ENCODE results near the gene UBR1. TPM values are rescaled to one million over a fixed set of nuclear protein-coding genes. Genes with fewer than 3 reads are reported as not detected.

The UBR1 gene
- 15.8 and 18.6 TPM in 2 replicates for total RNA-seq (2022)
- percentile 69 among the genes with signal in this experiment for Bru-seq, nascent RNA
- percentile 66 among the genes with signal in this experiment for BruChase-seq, experiment 1, labeled RNA remaining after a 6-hour chase
- BruChase-seq, experiment 2, labeled RNA remaining after a 2-hour chase, result percentile 62 among the genes with signal in this experiment
- long read RNA-seq, partial matches to known transcripts, result 2 of 5 reads
- long read RNA-seq, other reads (novel, unspliced or antisense), result 3 of 5 reads

DNA sequence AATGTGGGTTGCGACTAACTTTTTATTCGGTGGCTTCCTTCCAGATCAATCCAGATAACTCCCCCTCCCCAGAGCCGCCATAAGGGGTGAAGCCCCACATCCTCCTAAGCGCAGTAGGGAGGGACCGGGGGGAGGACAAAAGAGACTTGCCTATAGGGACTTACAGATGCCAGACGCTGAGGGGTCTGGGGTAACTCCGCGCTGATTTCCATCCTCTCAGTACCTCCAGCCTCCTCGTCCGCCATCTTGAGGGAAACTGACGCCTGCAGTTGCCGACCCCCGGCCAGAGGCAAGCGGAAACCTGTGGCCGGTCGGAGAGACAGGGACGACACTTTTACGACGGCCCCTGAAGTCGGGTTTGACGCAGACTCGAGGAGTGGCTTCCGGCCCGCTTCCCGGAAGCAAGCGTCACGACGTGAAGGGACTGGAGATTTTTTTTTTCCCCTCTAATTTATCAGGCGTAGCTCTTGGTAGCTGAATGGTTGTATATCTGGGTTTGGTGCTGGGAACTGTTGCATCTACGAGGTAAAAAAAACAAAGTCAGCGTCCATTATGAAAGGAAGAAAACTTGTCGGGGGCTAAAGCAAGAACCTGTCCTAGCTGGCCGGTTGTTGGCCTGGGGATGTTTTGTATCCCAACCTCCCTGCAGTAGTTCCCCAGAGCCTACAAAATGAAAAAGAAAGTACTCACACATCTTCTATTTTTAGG is at the start of gene UBR1:
Gene UBR1, minus strand, starts transcription at position 261 of the 708 bp plus-strand sequence. Its CDS starts 16 bp downstream, at position 245.
- TF ChIP-seq, protein P1, sequence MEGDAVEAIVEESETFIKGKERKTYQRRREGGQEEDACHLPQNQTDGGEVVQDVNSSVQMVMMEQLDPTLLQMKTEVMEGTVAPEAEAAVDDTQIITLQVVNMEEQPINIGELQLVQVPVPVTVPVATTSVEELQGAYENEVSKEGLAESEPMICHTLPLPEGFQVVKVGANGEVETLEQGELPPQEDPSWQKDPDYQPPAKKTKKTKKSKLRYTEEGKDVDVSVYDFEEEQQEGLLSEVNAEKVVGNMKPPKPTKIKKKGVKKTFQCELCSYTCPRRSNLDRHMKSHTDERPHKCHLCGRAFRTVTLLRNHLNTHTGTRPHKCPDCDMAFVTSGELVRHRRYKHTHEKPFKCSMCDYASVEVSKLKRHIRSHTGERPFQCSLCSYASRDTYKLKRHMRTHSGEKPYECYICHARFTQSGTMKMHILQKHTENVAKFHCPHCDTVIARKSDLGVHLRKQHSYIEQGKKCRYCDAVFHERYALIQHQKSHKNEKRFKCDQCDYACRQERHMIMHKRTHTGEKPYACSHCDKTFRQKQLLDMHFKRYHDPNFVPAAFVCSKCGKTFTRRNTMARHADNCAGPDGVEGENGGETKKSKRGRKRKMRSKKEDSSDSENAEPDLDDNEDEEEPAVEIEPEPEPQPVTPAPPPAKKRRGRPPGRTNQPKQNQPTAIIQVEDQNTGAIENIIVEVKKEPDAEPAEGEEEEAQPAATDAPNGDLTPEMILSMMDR (IDR thresholded peaks at IDR 0.05; ENCODE audit: unreplicated experiment), result no peak
- CTCF ChIA-PET, result interaction anchor here (0.6 kb wide), 1 partner anchor 10 kb away, joined by 4 read pairs; no protein-coding TSS in a partner anchor
- Mint-ChIP-seq H3K4me1 (ENCODE audit: low read depth, unreplicated experiment) (peaks cover 13% of the 10 kb centered on the region), H3K9me3 (ENCODE audit: low read depth, unreplicated experiment) (no peaks in the 10 kb centered on the region), H3K27me3 (ENCODE audit: unreplicated experiment) (no peaks in the 10 kb centered on the region), H3K36me3 (ENCODE audit: insufficient read depth, unreplicated experiment) (peaks cover 21% of the 10 kb centered on the region), H3K4me3 (ENCODE audit: low read depth, unreplicated experiment) (peak within 1 kb of the TSS; percentile 82), H3K27ac (ENCODE audit: unreplicated experiment) (peak within 1 kb of the TSS; percentile 83)
- no TSS peak for BruUV-seq (replicated peaks)
- intact Hi-C loops (cut with micrococcal nuclease; ENCODE audit: unreplicated experiment), result loop anchor here (2.0 kb wide), 1 partner anchor 29 kb away; no protein-coding TSS in a partner anchor
- peak; percentile 74 for DNase-seq

DNA sequence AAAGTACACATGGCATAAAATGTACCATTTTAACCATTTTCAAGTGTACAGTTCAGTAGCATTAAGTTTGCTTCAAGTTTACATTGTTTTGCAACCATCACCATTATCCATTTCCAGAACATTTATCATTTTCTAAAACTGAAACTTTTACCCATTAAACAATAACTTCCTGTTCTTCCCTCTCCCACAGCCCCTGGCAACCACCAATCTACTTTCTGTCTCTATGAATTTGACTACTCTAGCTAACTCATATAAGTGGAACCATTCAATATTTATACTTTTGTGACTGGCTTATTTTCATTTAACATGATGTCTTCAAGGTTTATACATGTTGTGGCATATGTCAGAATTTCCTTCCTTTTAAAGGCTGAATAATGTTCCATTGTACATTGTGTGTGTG is 47.4 kb upstream of the UBR1 start:
- no peak overlapping the region for H3K4me3 Mint-ChIP-seq (ENCODE audit: low read depth, unreplicated experiment)
- no peaks in the 10 kb centered on the region for H3K9me3 Mint-ChIP-seq (ENCODE audit: low read depth, unreplicated experiment)
- no peaks in the 10 kb centered on the region for H3K27me3 Mint-ChIP-seq (ENCODE audit: unreplicated experiment)
- intact Hi-C loops (cut with micrococcal nuclease; ENCODE audit: unreplicated experiment), result no loop called here
- H3K36me3 Mint-ChIP-seq (ENCODE audit: insufficient read depth, unreplicated experiment), result peaks cover 5% of the 10 kb centered on the region
- H3K4me1 Mint-ChIP-seq (ENCODE audit: low read depth, unreplicated experiment), result no peaks in the 10 kb centered on the region
- TF ChIP-seq, protein P1 (IDR thresholded peaks at IDR 0.05; ENCODE audit: unreplicated experiment), result no peak
- H3K27ac Mint-ChIP-seq (ENCODE audit: unreplicated experiment), result no peak overlapping the region
- no peak for DNase-seq
- CTCF ChIA-PET, result no interaction called here
- BruUV-seq (replicated peaks), result no TSS peak

DNA sequence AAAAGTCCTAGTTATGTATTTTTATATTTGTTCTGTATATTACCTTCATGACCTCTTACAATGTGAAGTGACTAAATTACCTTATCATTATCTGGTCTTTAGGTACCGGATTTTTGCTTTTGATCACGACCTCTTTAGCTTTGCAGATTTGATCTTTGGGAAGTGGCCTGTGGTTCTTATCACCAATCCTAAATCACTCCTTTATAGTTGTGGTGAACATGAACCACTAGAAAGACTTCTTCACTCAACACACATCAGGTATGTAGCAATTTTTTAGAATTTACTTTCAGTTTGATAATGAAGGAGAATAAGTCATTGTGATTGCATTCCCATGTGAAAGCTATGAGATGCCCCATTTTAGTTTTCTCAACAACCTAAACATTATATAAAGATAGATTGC is 45.9 kb upstream of the UBR1 start:
- Mint-ChIP-seq H3K4me1 (ENCODE audit: low read depth, unreplicated experiment) (no peaks in the 10 kb centered on the region), H3K9me3 (ENCODE audit: low read depth, unreplicated experiment) (no peaks in the 10 kb centered on the region), H3K36me3 (ENCODE audit: insufficient read depth, unreplicated experiment) (peaks cover 5% of the 10 kb centered on the region), H3K27ac (ENCODE audit: unreplicated experiment) (no peak overlapping the region), H3K4me3 (ENCODE audit: low read depth, unreplicated experiment) (no peak overlapping the region), H3K27me3 (ENCODE audit: unreplicated experiment) (no peaks in the 10 kb centered on the region)
- TF ChIP-seq, protein P1 (IDR thresholded peaks at IDR 0.05; ENCODE audit: unreplicated experiment), result no peak
- intact Hi-C loops (cut with micrococcal nuclease; ENCODE audit: unreplicated experiment), result no loop called here
- DNase-seq, result no peak
- CTCF ChIA-PET, result no interaction called here
- BruUV-seq (replicated peaks), result no TSS peak

DNA sequence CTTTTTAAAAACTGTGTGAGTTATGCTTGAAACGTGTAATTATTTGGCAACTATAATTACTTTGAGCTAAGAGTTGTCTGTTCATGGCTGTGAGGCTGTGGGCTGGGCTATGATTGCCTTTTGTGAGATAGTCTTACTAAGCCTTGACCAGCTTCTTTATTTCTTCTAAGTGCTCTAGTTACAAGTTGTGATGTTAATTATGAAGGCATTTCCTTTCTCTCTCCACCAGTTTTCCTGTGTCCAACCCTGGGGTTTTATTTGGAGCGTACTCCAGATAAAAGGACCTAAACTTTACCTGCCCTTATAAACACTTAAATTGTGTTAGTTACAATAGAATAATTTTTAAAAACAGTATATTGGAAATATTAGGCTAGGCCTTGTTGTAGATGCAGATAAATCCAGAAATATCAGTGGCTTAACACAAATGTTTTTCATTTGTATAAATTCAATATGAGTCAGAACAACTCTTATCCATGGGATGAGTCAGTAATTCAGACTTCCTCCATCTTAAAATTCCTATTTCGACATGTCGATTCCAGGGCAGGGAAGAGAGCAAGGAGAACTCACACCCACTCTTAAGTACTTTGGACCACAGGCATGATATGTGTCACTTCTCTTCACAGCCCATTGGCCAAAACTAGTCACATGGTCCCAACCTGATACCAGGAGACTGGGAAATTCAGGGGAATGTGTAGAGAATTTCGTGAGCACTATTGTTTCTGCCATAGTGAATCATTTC is 44.5 kb upstream of the UBR1 start:
- TF ChIP-seq, protein P1 (IDR thresholded peaks at IDR 0.05; ENCODE audit: unreplicated experiment), result no peak
- no peak for DNase-seq
- Mint-ChIP-seq H3K27me3 (ENCODE audit: unreplicated experiment) (no peaks in the 10 kb centered on the region), H3K36me3 (ENCODE audit: insufficient read depth, unreplicated experiment) (peaks cover 5% of the 10 kb centered on the region), H3K9me3 (ENCODE audit: low read depth, unreplicated experiment) (no peaks in the 10 kb centered on the region), H3K4me1 (ENCODE audit: low read depth, unreplicated experiment) (no peaks in the 10 kb centered on the region), H3K27ac (ENCODE audit: unreplicated experiment) (no peak overlapping the region), H3K4me3 (ENCODE audit: low read depth, unreplicated experiment) (no peak overlapping the region)
- CTCF ChIA-PET, result no interaction called here
- no TSS peak for BruUV-seq (replicated peaks)
- intact Hi-C loops (cut with micrococcal nuclease; ENCODE audit: unreplicated experiment), result no loop called here
